Body of pancreas (tissue), 4 donors: Measurements from ENCODE around the gene INAFM2.

Experiments used
- CTCF ChIP-seq, 7 experiments: fragments of 450-650 bp in 4 of 7; fragments of 200-600 bp in 3 of 7; sonication (generic) in 3 of 7; IDR thresholded peaks; one replicate each; pipeline ENCODE4 v1.5.1; 2016 to 2019; ENCODE audit warnings: antibody characterized with exemption in 7 of 7
- POLR2A ChIP-seq, 3 donors: fragments of 450-650 bp; IDR thresholded peaks; one replicate each; pipeline ENCODE4 v1.6.1; 2016; ENCODE audit warnings: antibody characterized with exemption in 3 of 3, mild to moderate bottlenecking in 2 of 3

DNA sequence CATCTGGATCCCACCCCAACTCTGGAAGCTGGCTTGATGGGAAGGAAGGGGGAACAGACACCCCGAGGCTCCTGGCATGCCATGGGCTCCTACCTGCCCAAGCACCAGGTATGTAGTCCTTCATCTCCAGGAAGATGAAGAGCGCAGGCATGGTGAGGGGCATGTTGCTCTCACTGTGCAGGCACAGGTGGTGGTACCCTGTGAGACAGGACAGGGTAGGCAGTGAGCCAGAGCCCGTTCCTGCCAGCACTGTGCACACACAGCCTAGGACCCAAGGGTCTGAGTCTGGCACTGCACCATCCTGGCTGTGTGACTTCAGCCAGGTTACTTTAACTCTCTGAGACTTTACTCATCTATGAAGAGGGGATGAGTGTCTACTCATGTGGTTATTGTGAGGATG is 31.2 kb upstream of the INAFM2 start:
- no peak for TF ChIP-seq CTCF (IDR thresholded peaks at IDR 0.05)
- no peak for TF ChIP-seq POLR2A (IDR thresholded peaks at IDR 0.05)
